WTC11 (cell line): ENCODE measurements around the gene C9orf40. TPM values are rescaled to one million over a fixed set of nuclear protein-coding genes. Genes with fewer than 3 reads are reported as not detected.

ENCODE experiments used
- ATAC-seq: fragments of 200-7000 bp; cut with Tn5 transposase; 2 replicates; pipeline ENCODE4 v1.10.0; 2021; ENCODE audit warnings: mild to moderate bottlenecking, moderate library complexity
- CTCF ChIA-PET: fragments of 300-600 bp; sonication (Branson Sonifier 250); formaldehyde crosslinking; loops from one replicate; lab custom pipeline; 2021; ENCODE audit warnings: antibody characterized with exemption; lab: Charles Lee
- POLR2A ChIA-PET: fragments of 350-600 bp; sonication (Branson Sonifier 250); formaldehyde crosslinking; loops from one replicate; lab custom pipeline; 2021; ENCODE audit warnings: antibody characterized with exemption; lab: Charles Lee
- DNase-seq: peaks from one replicate; pipeline ENCODE4 v3.0.0; 2021; ENCODE audit warnings: low spot score
- H3K27ac Mint-ChIP-seq: 2 replicates; pipeline ENCODE4 v1.8.0; 2021; ENCODE audit warnings: mixed read lengths
- H3K27me3 Mint-ChIP-seq: 2 replicates; pipeline ENCODE4 v1.8.0; 2021; ENCODE audit warnings: low read depth, mild to moderate bottlenecking, moderate library complexity, mixed read lengths
- H3K36me3 Mint-ChIP-seq: 2 replicates; pipeline ENCODE4 v1.8.0; 2021; ENCODE audit warnings: mixed read lengths
- H3K4me1 Mint-ChIP-seq: 2 replicates; pipeline ENCODE4 v1.8.0; 2022; ENCODE audit warnings: mixed read lengths
- H3K4me3 Mint-ChIP-seq: 2 replicates; pipeline ENCODE4 v1.8.0; 2021; ENCODE audit warnings: mild to moderate bottlenecking, moderate library complexity, mixed read lengths
- H3K9me3 Mint-ChIP-seq: 2 replicates; pipeline ENCODE4 v1.8.0; 2021; ENCODE audit warnings: mixed read lengths
- CREM ChIP-seq: sonication (generic); formaldehyde crosslinking; IDR thresholded peaks from 2 replicates; pipeline ENCODE4 v1.8.1; 2022; ENCODE audit warnings: mild to moderate bottlenecking, missing genetic modification reagents, moderate library complexity
- FOXP1 ChIP-seq: sonication (generic); formaldehyde crosslinking; IDR thresholded peaks from 2 replicates; pipeline ENCODE4 v1.8.0; 2022; ENCODE audit warnings: missing genetic modification reagents, mild to moderate bottlenecking, moderate library complexity, borderline replicate concordance
- GABPB1 ChIP-seq: sonication (generic); formaldehyde crosslinking; IDR thresholded peaks from 2 replicates; pipeline ENCODE4 v1.8.1; 2023; ENCODE audit warnings: mild to moderate bottlenecking, missing genetic modification reagents
- HMGA2 ChIP-seq: fragments of 250-450 bp; sonication (Bioruptor Pico); IDR thresholded peaks from 2 replicates; pipeline ENCODE4 v1.4.0; 2021; ENCODE audit warnings: mild to moderate bottlenecking, moderate library complexity
- NFATC4 ChIP-seq: fragments of 250-450 bp; sonication (Bioruptor Pico); IDR thresholded peaks from 2 replicates; pipeline ENCODE4 v1.9.0; 2021; ENCODE audit warnings: mild to moderate bottlenecking
- NFYB ChIP-seq: sonication (generic); formaldehyde crosslinking; conservative IDR thresholded peaks from 2 replicates; pipeline ENCODE4 v1.8.0; 2022; ENCODE audit warnings: low read depth, missing genetic modification reagents
- ZBTB21 ChIP-seq: sonication (generic); formaldehyde crosslinking; IDR thresholded peaks from 2 replicates; pipeline ENCODE4 v1.8.1; 2023; ENCODE audit warnings: mild to moderate bottlenecking, missing genetic modification reagents, borderline replicate concordance
- ZNF263 ChIP-seq: sonication (generic); formaldehyde crosslinking; IDR thresholded peaks from 2 replicates; pipeline ENCODE4 v1.8.1; 2022; ENCODE audit warnings: low read depth, mild to moderate bottlenecking, moderate library complexity, missing genetic modification reagents
- total RNA-seq: library from RNA; stranded (reverse); gene quantifications from 3 replicates; pipeline ENCODE4 v1.2.3, GENCODE V29; 2021
- TF ChIP-seq, protein P1 (sequence below): sonication (generic); formaldehyde crosslinking; IDR thresholded peaks from 2 replicates; pipeline ENCODE4 v1.8.1; 2022; ENCODE audit warnings: low read depth, mild to moderate bottlenecking, moderate library complexity, missing genetic modification reagents, borderline replicate concordance
- TF ChIP-seq, protein P2 (sequence below): sonication (generic); formaldehyde crosslinking; IDR thresholded peaks from 2 replicates; pipeline ENCODE4 v1.8.0; 2022; ENCODE audit warnings: mild to moderate bottlenecking, missing genetic modification reagents
- TF ChIP-seq, protein P3 (sequence below): fragments of 250-450 bp; sonication (Bioruptor Pico); IDR thresholded peaks from 2 replicates; pipeline ENCODE4 v1.9.0; 2021; ENCODE audit warnings: mild to moderate bottlenecking
- TF ChIP-seq, protein P4 (sequence below): fragments of 250-450 bp; sonication (Bioruptor Pico); IDR thresholded peaks from 2 replicates; pipeline ENCODE4 v1.9.0; 2021; ENCODE audit warnings: mild to moderate bottlenecking, borderline replicate concordance
- TF ChIP-seq, protein P5 (sequence below): sonication (generic); formaldehyde crosslinking; IDR thresholded peaks from 2 replicates; pipeline ENCODE4 v1.8.0; 2023; ENCODE audit warnings: missing genetic modification reagents, mild to moderate bottlenecking, borderline replicate concordance
- TF ChIP-seq, protein P6 (sequence below): sonication (generic); formaldehyde crosslinking; IDR thresholded peaks from 2 replicates; pipeline ENCODE4 v1.8.0; 2022; ENCODE audit warnings: mild to moderate bottlenecking, missing genetic modification reagents
- TF ChIP-seq, protein P7 (sequence below): fragments of 250-450 bp; sonication (Bioruptor Pico); IDR thresholded peaks from 2 replicates; pipeline ENCODE4 v2.1.2; 2022; ENCODE audit warnings: mild to moderate bottlenecking, moderate library complexity

Gene C9orf40
- total RNA-seq, 1 experiment from 2014 or later, result 10.3 TPM

DNA sequence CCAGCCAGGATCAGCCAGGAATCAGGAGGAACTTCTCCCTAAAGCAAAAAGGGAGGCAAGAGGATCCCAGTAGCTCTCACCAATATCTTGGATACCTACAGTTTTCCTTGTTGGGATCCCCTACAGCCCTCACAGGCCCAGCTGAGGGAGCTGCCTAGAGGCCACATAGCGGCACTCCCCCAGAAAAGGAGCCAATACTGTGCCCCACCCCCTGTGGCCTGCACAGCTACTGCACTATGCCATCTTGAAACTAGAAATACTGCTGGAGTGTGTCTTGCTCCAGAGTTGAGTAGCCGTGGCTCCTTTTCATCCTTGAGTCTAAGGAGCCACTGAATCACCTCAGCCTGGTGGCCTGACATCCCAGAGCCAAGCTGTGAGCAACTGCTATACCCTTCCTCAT is 42.7 kb downstream of the C9orf40 start (continued):
- TF ChIP-seq, protein P1, sequence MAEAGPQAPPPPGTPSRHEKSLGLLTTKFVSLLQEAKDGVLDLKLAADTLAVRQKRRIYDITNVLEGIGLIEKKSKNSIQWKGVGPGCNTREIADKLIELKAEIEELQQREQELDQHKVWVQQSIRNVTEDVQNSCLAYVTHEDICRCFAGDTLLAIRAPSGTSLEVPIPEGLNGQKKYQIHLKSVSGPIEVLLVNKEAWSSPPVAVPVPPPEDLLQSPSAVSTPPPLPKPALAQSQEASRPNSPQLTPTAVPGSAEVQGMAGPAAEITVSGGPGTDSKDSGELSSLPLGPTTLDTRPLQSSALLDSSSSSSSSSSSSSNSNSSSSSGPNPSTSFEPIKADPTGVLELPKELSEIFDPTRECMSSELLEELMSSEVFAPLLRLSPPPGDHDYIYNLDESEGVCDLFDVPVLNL (CRISPR knock-in tag), result no peak
- TF ChIP-seq, protein P2, sequence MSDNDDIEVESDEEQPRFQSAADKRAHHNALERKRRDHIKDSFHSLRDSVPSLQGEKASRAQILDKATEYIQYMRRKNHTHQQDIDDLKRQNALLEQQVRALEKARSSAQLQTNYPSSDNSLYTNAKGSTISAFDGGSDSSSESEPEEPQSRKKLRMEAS, result no peak
- TF ChIP-seq, protein P3, sequence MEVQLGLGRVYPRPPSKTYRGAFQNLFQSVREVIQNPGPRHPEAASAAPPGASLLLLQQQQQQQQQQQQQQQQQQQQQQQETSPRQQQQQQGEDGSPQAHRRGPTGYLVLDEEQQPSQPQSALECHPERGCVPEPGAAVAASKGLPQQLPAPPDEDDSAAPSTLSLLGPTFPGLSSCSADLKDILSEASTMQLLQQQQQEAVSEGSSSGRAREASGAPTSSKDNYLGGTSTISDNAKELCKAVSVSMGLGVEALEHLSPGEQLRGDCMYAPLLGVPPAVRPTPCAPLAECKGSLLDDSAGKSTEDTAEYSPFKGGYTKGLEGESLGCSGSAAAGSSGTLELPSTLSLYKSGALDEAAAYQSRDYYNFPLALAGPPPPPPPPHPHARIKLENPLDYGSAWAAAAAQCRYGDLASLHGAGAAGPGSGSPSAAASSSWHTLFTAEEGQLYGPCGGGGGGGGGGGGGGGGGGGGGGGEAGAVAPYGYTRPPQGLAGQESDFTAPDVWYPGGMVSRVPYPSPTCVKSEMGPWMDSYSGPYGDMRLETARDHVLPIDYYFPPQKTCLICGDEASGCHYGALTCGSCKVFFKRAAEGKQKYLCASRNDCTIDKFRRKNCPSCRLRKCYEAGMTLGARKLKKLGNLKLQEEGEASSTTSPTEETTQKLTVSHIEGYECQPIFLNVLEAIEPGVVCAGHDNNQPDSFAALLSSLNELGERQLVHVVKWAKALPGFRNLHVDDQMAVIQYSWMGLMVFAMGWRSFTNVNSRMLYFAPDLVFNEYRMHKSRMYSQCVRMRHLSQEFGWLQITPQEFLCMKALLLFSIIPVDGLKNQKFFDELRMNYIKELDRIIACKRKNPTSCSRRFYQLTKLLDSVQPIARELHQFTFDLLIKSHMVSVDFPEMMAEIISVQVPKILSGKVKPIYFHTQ (CRISPR knock-in tag), result no peak
- TF ChIP-seq, protein P4, sequence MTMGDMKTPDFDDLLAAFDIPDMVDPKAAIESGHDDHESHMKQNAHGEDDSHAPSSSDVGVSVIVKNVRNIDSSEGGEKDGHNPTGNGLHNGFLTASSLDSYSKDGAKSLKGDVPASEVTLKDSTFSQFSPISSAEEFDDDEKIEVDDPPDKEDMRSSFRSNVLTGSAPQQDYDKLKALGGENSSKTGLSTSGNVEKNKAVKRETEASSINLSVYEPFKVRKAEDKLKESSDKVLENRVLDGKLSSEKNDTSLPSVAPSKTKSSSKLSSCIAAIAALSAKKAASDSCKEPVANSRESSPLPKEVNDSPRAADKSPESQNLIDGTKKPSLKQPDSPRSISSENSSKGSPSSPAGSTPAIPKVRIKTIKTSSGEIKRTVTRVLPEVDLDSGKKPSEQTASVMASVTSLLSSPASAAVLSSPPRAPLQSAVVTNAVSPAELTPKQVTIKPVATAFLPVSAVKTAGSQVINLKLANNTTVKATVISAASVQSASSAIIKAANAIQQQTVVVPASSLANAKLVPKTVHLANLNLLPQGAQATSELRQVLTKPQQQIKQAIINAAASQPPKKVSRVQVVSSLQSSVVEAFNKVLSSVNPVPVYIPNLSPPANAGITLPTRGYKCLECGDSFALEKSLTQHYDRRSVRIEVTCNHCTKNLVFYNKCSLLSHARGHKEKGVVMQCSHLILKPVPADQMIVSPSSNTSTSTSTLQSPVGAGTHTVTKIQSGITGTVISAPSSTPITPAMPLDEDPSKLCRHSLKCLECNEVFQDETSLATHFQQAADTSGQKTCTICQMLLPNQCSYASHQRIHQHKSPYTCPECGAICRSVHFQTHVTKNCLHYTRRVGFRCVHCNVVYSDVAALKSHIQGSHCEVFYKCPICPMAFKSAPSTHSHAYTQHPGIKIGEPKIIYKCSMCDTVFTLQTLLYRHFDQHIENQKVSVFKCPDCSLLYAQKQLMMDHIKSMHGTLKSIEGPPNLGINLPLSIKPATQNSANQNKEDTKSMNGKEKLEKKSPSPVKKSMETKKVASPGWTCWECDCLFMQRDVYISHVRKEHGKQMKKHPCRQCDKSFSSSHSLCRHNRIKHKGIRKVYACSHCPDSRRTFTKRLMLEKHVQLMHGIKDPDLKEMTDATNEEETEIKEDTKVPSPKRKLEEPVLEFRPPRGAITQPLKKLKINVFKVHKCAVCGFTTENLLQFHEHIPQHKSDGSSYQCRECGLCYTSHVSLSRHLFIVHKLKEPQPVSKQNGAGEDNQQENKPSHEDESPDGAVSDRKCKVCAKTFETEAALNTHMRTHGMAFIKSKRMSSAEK (CRISPR knock-in tag), result no peak
- TF ChIP-seq, protein P5, sequence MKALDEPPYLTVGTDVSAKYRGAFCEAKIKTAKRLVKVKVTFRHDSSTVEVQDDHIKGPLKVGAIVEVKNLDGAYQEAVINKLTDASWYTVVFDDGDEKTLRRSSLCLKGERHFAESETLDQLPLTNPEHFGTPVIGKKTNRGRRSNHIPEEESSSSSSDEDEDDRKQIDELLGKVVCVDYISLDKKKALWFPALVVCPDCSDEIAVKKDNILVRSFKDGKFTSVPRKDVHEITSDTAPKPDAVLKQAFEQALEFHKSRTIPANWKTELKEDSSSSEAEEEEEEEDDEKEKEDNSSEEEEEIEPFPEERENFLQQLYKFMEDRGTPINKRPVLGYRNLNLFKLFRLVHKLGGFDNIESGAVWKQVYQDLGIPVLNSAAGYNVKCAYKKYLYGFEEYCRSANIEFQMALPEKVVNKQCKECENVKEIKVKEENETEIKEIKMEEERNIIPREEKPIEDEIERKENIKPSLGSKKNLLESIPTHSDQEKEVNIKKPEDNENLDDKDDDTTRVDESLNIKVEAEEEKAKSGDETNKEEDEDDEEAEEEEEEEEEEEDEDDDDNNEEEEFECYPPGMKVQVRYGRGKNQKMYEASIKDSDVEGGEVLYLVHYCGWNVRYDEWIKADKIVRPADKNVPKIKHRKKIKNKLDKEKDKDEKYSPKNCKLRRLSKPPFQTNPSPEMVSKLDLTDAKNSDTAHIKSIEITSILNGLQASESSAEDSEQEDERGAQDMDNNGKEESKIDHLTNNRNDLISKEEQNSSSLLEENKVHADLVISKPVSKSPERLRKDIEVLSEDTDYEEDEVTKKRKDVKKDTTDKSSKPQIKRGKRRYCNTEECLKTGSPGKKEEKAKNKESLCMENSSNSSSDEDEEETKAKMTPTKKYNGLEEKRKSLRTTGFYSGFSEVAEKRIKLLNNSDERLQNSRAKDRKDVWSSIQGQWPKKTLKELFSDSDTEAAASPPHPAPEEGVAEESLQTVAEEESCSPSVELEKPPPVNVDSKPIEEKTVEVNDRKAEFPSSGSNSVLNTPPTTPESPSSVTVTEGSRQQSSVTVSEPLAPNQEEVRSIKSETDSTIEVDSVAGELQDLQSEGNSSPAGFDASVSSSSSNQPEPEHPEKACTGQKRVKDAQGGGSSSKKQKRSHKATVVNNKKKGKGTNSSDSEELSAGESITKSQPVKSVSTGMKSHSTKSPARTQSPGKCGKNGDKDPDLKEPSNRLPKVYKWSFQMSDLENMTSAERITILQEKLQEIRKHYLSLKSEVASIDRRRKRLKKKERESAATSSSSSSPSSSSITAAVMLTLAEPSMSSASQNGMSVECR (CRISPR knock-in tag), result no peak
- no peak for TF ChIP-seq ZBTB21 (CRISPR knock-in tag)
- TF ChIP-seq NFYB (CRISPR knock-in tag), result no peak
- TF ChIP-seq FOXP1 (CRISPR knock-in tag), result no peak
- TF ChIP-seq HMGA2 (CRISPR knock-in tag), result no peak
- TF ChIP-seq, all 79 proteins: peak for 0

DNA sequence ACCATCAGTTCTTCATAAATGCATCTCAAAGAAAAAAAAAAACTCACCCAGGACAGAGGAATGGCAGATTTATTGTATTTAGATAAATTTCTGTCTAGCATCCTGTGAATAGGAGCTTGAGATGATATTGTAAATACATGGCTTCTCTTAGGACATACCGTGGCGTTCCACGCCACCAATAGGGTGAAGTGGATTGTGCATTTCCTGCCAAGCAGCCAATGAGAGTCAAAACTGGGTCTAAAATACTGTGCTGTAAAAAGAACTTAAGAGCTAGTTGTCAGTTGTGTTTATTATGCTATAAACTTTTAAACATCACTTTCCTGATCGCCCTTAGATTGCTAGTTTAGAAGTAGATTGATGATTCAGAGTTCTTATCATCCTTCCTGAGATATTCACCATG is 44.0 kb downstream of the C9orf40 start:
- CTCF ChIA-PET, result no interaction called here
- Mint-ChIP-seq H3K36me3 (peaks cover 5% of the 10 kb centered on the region; the same call in 1 of the 2 replicates), H3K27ac (no peak overlapping the region)
- TF ChIP-seq, protein P4 (CRISPR knock-in tag), result no peak
- no peak for TF ChIP-seq ZNF263 (CRISPR knock-in tag)
- TF ChIP-seq, protein P6, sequence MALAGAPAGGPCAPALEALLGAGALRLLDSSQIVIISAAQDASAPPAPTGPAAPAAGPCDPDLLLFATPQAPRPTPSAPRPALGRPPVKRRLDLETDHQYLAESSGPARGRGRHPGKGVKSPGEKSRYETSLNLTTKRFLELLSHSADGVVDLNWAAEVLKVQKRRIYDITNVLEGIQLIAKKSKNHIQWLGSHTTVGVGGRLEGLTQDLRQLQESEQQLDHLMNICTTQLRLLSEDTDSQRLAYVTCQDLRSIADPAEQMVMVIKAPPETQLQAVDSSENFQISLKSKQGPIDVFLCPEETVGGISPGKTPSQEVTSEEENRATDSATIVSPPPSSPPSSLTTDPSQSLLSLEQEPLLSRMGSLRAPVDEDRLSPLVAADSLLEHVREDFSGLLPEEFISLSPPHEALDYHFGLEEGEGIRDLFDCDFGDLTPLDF (CRISPR knock-in tag), result no peak
- TF ChIP-seq CREM (CRISPR knock-in tag), result no peak
- no peak for TF ChIP-seq NFATC4 (CRISPR knock-in tag)
- TF ChIP-seq, protein P7, sequence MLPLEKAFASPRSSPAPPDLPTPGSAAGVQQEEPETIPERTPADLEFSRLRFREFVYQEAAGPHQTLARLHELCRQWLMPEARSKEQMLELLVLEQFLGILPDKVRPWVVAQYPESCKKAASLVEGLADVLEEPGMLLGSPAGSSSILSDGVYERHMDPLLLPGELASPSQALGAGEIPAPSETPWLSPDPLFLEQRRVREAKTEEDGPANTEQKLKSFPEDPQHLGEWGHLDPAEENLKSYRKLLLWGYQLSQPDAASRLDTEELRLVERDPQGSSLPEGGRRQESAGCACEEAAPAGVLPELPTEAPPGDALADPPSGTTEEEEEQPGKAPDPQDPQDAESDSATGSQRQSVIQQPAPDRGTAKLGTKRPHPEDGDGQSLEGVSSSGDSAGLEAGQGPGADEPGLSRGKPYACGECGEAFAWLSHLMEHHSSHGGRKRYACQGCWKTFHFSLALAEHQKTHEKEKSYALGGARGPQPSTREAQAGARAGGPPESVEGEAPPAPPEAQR (CRISPR knock-in tag), result no peak
- TF ChIP-seq GABPB1, result no peak

More for the DNA sequence above, 44.0 kb downstream of the C9orf40 start:
- no peak for DNase-seq
- H3K4me3 Mint-ChIP-seq, result no peak overlapping the region
- H3K9me3 Mint-ChIP-seq, result peaks cover 23% of the 10 kb centered on the region
- H3K4me1 Mint-ChIP-seq, result no peaks in the 10 kb centered on the region
- no peak for ATAC-seq
- POLR2A ChIA-PET, result no interaction called here
- H3K27me3 Mint-ChIP-seq, result no peaks in the 10 kb centered on the region
